SK-N-SH treated with all-trans-retinoic acid at 6 μM for 48 hours (cell line): Measurements from ENCODE around the gene AKAP13.

Source experiments
- ATAC-seq: fragments of 200-7000 bp; cut with Tn5 transposase; 3 replicates; pipeline ENCODE4 v1.9.1; 2020; ENCODE audit warnings: mild to moderate bottlenecking, moderate library complexity
- ARNTL ChIP-seq: fragments of 450-650 bp; formaldehyde crosslinking; IDR thresholded peaks from 2 replicates; pipeline ENCODE4 v1.5.0; 2020; ENCODE audit warnings: low read depth, mild to moderate bottlenecking, moderate library complexity, borderline replicate concordance
- BACH2 ChIP-seq: fragments of 250-450 bp; sonication (Bioruptor Pico); IDR thresholded peaks from 2 replicates; pipeline ENCODE4 v1.9.0; 2021; ENCODE audit warnings: mild to moderate bottlenecking, borderline replicate concordance
- CREB5 ChIP-seq: fragments of 250-450 bp; sonication (Bioruptor Pico); IDR thresholded peaks from 2 replicates; pipeline ENCODE4 v1.5.1; 2020; ENCODE audit warnings: low read depth, mild to moderate bottlenecking, moderate library complexity
- CSDC2 ChIP-seq: fragments of 250-450 bp; sonication (Bioruptor Pico); IDR thresholded peaks from 2 replicates; pipeline ENCODE4 v1.5.0; 2020; ENCODE audit warnings: mild to moderate bottlenecking, moderate library complexity
- CSRNP3 ChIP-seq: fragments of 250-450 bp; sonication (Bioruptor Pico); IDR thresholded peaks from 2 replicates; pipeline ENCODE4 v1.5.1; 2021; ENCODE audit warnings: mild to moderate bottlenecking, moderate library complexity
- ESRRG ChIP-seq: fragments of 250-450 bp; sonication (Bioruptor Pico); IDR thresholded peaks from 2 replicates; pipeline ENCODE4 v1.6.1; 2021; ENCODE audit warnings: mild to moderate bottlenecking
- GLIS3 ChIP-seq: fragments of 250-450 bp; sonication (Bioruptor Pico); IDR thresholded peaks from 2 replicates; pipeline ENCODE4 v1.5.0; 2020; ENCODE audit warnings: mild to moderate bottlenecking, moderate library complexity
- ISL1 ChIP-seq: fragments of 250-450 bp; sonication (Bioruptor Pico); IDR thresholded peaks from 2 replicates; pipeline ENCODE4 v2.1.2; 2022; ENCODE audit warnings: mild to moderate bottlenecking, moderate library complexity
- OSR1 ChIP-seq: fragments of 250-450 bp; sonication (Bioruptor Pico); IDR thresholded peaks from 2 replicates; pipeline ENCODE4 v1.8.0; 2022; ENCODE audit warnings: moderate library complexity, mild to moderate bottlenecking, inconsistent platforms
- PATZ1 ChIP-seq: fragments of 250-450 bp; sonication (Bioruptor Pico); IDR thresholded peaks from 2 replicates; pipeline ENCODE4 v1.8.0; 2020; ENCODE audit warnings: mild to moderate bottlenecking, moderate library complexity, borderline replicate concordance
- POU6F1 ChIP-seq: fragments of 250-450 bp; sonication (Bioruptor Pico); IDR thresholded peaks from 2 replicates; pipeline ENCODE4 v1.8.0; 2021; ENCODE audit warnings: low read depth, mild to moderate bottlenecking, moderate library complexity, borderline replicate concordance
- PPARA ChIP-seq: fragments of 250-450 bp; sonication (Bioruptor Pico); IDR thresholded peaks from 2 replicates; pipeline ENCODE4 v1.5.0; 2020; ENCODE audit warnings: mild to moderate bottlenecking, borderline replicate concordance
- RARB ChIP-seq: fragments of 250-450 bp; sonication (Bioruptor Pico); IDR thresholded peaks from 2 replicates; pipeline ENCODE4 v1.8.0; 2021; ENCODE audit warnings: mild to moderate bottlenecking, moderate library complexity
- SNAI2 ChIP-seq: fragments of 250-450 bp; sonication (Bioruptor Pico); IDR thresholded peaks from 2 replicates; pipeline ENCODE4 v1.5.0; 2020; ENCODE audit warnings: mild to moderate bottlenecking, moderate library complexity
- TCF4 ChIP-seq: fragments of 250-450 bp; sonication (Bioruptor Pico); IDR thresholded peaks from 2 replicates; pipeline ENCODE4 v1.8.0; 2021; ENCODE audit warnings: mild to moderate bottlenecking, moderate library complexity, borderline replicate concordance
- TOX ChIP-seq: fragments of 250-450 bp; sonication (Bioruptor Pico); IDR thresholded peaks from 2 replicates; pipeline ENCODE4 v1.8.0; 2021; ENCODE audit warnings: mild to moderate bottlenecking, moderate library complexity, borderline replicate concordance
- TSHZ2 ChIP-seq: fragments of 250-450 bp; sonication (Bioruptor Pico); IDR thresholded peaks from 2 replicates; pipeline ENCODE4 v1.5.0; 2020; ENCODE audit warnings: mild to moderate bottlenecking, moderate library complexity
- ZC3H10 ChIP-seq: fragments of 250-450 bp; sonication (Bioruptor Pico); IDR thresholded peaks from 2 replicates; pipeline ENCODE4 v1.5.1; 2021; ENCODE audit warnings: mild to moderate bottlenecking, moderate library complexity
- ZFP3 ChIP-seq: fragments of 250-450 bp; sonication (Bioruptor Pico); IDR thresholded peaks from 2 replicates; pipeline ENCODE4 v1.5.0; 2020; ENCODE audit warnings: mild to moderate bottlenecking, moderate library complexity
- ZFP30 ChIP-seq: fragments of 450-650 bp; formaldehyde crosslinking; IDR thresholded peaks from 2 replicates; pipeline ENCODE4 v1.5.0; 2022; ENCODE audit warnings: mild to moderate bottlenecking, moderate library complexity
- ZNF565 ChIP-seq: fragments of 450-650 bp; formaldehyde crosslinking; conservative IDR thresholded peaks from 2 replicates; pipeline ENCODE4 v1.5.0; 2020; ENCODE audit warnings: low read depth, mild to moderate bottlenecking, moderate library complexity
- ZNF70 ChIP-seq: fragments of 450-650 bp; formaldehyde crosslinking; IDR thresholded peaks from 2 replicates; pipeline ENCODE4 v1.5.0; 2020; ENCODE audit warnings: mild to moderate bottlenecking, moderate library complexity
- ZNF8 ChIP-seq: fragments of 450-650 bp; formaldehyde crosslinking; IDR thresholded peaks from 2 replicates; pipeline ENCODE4 v1.5.0; 2020; ENCODE audit warnings: mild to moderate bottlenecking, moderate library complexity

AKAP13 gene

GRCh38 chr15:85772668-85773067 lies 392.3 kb downstream of the AKAP13 start:
- TF ChIP-seq TOX = no peak
- TF ChIP-seq CREB5 (CRISPR knock-in tag) = no peak
- TF ChIP-seq ZFP30 (CRISPR knock-in tag) = no peak
- TF ChIP-seq TCF4 (CRISPR knock-in tag) = no peak
- TF ChIP-seq POU6F1 (CRISPR knock-in tag) = no peak
- no peak for TF ChIP-seq GLIS3
- no peak for TF ChIP-seq ZNF565 (CRISPR knock-in tag)
- TF ChIP-seq ZFP3 (CRISPR knock-in tag) = no peak
- TF ChIP-seq ZC3H10 (CRISPR knock-in tag) = no peak
- no peak for TF ChIP-seq ARNTL
- TF ChIP-seq ZNF70 = no peak
- no peak for TF ChIP-seq PATZ1 (CRISPR knock-in tag)
- no peak for TF ChIP-seq ESRRG (CRISPR knock-in tag)
- no peak for TF ChIP-seq OSR1 (CRISPR knock-in tag)
- TF ChIP-seq ISL1 (CRISPR knock-in tag) = no peak
- TF ChIP-seq PPARA (CRISPR knock-in tag) = no peak
- TF ChIP-seq TSHZ2 = no peak
- no peak for TF ChIP-seq SNAI2 (CRISPR knock-in tag)
- no peak for TF ChIP-seq CSDC2 (CRISPR knock-in tag)
- TF ChIP-seq ZNF8 (CRISPR knock-in tag) = no peak

GRCh38 chr15:85773249-85773648 lies 392.8 kb downstream of the AKAP13 start:
- ATAC-seq = no peak
- TF ChIP-seq ARNTL = no peak
- no peak for TF ChIP-seq PPARA (CRISPR knock-in tag)
- no peak for TF ChIP-seq GLIS3
- no peak for TF ChIP-seq TCF4 (CRISPR knock-in tag)
- no peak for TF ChIP-seq RARB (CRISPR knock-in tag)
- TF ChIP-seq ISL1 (CRISPR knock-in tag) = no peak
- no peak for TF ChIP-seq POU6F1 (CRISPR knock-in tag)
- no peak for TF ChIP-seq ZFP3 (CRISPR knock-in tag)
- TF ChIP-seq SNAI2 (CRISPR knock-in tag) = no peak
- no peak for TF ChIP-seq ZC3H10 (CRISPR knock-in tag)
- no peak for TF ChIP-seq ZNF70
- no peak for TF ChIP-seq BACH2 (CRISPR knock-in tag)
- TF ChIP-seq ZFP30 (CRISPR knock-in tag) = no peak
- TF ChIP-seq CREB5 (CRISPR knock-in tag) = no peak
- no peak for TF ChIP-seq ZNF8 (CRISPR knock-in tag)
- TF ChIP-seq TSHZ2 = no peak
- no peak for TF ChIP-seq ZNF565 (CRISPR knock-in tag)
- no peak for TF ChIP-seq CSRNP3
- TF ChIP-seq TOX = no peak

More at GRCh38 chr15:85772668-85773067, 392.3 kb downstream of the AKAP13 start:
- ATAC-seq = no peak
